Measurements from ENCODE around the gene CDKAL1.

Gene CDKAL1

DNA sequence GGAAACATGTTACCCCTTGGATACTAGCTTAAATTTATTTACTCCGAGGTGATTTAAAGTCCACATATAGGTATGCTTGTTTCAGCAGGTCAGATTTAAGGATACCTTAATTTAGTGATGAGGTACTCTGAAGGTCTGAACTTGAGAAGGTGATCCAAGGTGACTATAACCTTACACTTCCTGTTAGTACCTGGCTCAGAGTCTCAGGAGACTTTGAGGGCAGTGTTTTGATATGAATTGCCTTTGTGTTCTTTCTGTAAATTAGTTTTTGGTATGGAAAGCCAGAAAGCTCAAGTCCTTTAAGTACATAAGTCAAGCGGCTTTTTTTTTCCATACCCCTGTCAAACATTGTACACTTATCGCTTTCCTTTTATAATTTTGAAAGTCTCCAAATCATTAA lies 489.0 kb downstream of the CDKAL1 start:
- no peak overlapping the region for H3K9ac ChIP-seq (ENCODE audit: low read depth, low read length)
- H3K36me3 ChIP-seq (ENCODE audit: control insufficient read depth, insufficient read depth, low read length): no peaks in the 10 kb centered on the region

DNA sequence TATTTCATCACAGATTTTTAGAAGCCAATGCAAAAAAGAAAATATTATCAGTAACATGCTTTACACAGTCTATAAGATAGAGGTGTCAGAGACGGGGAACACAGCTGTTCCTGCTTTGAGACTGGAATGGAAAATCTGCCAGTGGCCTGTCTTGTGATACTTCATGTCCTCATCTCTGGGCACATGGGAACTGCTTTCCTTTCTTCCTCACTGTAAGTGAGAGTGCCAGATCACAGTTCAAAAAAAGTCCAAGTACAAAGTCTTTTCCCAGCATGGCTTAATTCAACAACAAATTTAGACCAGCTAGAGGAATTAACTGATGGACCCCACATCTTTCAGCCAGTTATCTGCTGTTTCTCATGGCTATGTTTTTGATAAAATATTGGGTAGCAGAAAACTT lies 490.4 kb downstream of the CDKAL1 start:
- no peak overlapping the region for H3K9ac ChIP-seq (ENCODE audit: low read depth, low read length)
- H3K27ac ChIP-seq (ENCODE audit: low read depth, low read length): no peak overlapping the region
- H3K9me3 ChIP-seq (ENCODE audit: control insufficient read depth, insufficient read depth, low read length): no peaks in the 10 kb centered on the region
- peaks cover 10% of the 10 kb centered on the region for H3K4me1 ChIP-seq (ENCODE audit: control insufficient read depth, insufficient read depth, low read length)
- H3K36me3 ChIP-seq (ENCODE audit: control insufficient read depth, insufficient read depth, low read length): no peaks in the 10 kb centered on the region
- no peak overlapping the region for H3K4me3 ChIP-seq (ENCODE audit: low read depth, low read length)
- H3K27me3 ChIP-seq (ENCODE audit: control insufficient read depth, insufficient read depth, low read length): no peaks in the 10 kb centered on the region

More for the DNA sequence above, 489.0 kb downstream of the CDKAL1 start:
- Histone ChIP-seq H3K4me1 (ENCODE audit: control insufficient read depth, insufficient read depth, low read length) (peaks cover 10% of the 10 kb centered on the region), H3K4me3 (ENCODE audit: low read depth, low read length) (no peak overlapping the region), H3K27ac (ENCODE audit: low read depth, low read length) (peak overlapping the region; percentile 64), H3K27me3 (ENCODE audit: control insufficient read depth, insufficient read depth, low read length) (no peaks in the 10 kb centered on the region), H3K9me3 (ENCODE audit: control insufficient read depth, insufficient read depth, low read length) (no peaks in the 10 kb centered on the region)

DNA sequence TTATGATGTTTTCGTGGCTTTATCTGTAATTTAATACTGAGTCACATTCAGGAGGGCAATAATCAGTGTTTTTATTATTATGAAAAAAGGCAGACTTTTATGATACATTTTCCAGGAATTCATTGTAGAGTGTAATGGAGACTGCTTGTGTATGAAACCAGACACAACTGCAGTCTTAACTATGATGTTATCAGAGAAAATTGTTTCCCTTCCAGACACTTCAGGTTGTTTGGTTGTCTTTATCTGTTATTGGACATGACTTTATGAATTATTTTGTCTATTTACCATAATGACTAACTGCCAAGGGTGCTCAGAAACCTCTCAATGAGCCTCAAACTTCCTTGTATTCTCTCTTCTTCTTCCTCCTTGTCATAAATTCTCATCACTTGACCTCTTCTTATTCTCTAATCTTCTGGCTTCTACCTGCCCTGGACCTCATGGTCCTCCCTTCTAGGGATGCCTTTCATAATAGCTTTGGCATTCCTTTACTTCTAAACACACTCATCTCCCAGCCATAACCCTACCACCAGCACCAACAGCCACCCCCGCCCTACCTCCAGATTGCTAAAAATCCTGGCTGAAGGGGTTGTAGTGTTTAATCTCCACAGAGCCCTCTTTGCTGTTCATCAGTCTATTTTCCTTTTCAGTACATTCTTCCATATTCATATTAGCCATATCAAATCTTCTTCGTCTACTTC lies 492.5 kb downstream of the CDKAL1 start:
- Histone ChIP-seq H3K27me3 (ENCODE audit: control insufficient read depth, insufficient read depth, low read length) (no peaks in the 10 kb centered on the region), H3K9me3 (ENCODE audit: control insufficient read depth, insufficient read depth, low read length) (no peaks in the 10 kb centered on the region), H3K4me1 (ENCODE audit: control insufficient read depth, insufficient read depth, low read length) (peaks cover 10% of the 10 kb centered on the region), H3K27ac (ENCODE audit: low read depth, low read length) (no peak overlapping the region), H3K9ac (ENCODE audit: low read depth, low read length) (no peak overlapping the region), H3K4me3 (ENCODE audit: low read depth, low read length) (no peak overlapping the region), H3K36me3 (ENCODE audit: control insufficient read depth, insufficient read depth, low read length) (no peaks in the 10 kb centered on the region)

DNA sequence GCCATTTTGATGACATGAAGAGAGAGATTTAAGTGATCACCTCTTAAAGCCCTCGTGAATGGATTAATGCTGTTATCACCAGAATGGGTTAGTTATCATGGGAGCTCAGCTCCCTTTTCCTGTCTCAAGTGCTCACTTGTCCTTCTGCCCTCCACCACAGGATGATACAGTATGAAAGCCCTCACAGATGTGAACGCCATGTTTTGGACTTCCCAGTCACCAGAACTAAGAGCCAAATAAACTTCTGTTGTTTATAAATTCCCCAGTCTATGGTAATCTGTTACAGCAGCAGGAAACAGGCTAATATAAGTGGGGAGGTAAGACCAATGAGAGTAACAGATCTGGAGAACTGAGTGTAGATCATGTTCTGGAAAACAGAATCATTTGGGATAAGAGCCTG lies 493.2 kb downstream of the CDKAL1 start:
- Histone ChIP-seq H3K27me3 (ENCODE audit: control insufficient read depth, insufficient read depth, low read length) (no peaks in the 10 kb centered on the region), H3K27ac (ENCODE audit: low read depth, low read length) (no peak overlapping the region), H3K36me3 (ENCODE audit: control insufficient read depth, insufficient read depth, low read length) (no peaks in the 10 kb centered on the region), H3K4me1 (ENCODE audit: control insufficient read depth, insufficient read depth, low read length) (peaks cover 8% of the 10 kb centered on the region), H3K9ac (ENCODE audit: low read depth, low read length) (no peak overlapping the region), H3K9me3 (ENCODE audit: control insufficient read depth, insufficient read depth, low read length) (no peaks in the 10 kb centered on the region), H3K4me3 (ENCODE audit: low read depth, low read length) (no peak overlapping the region)

DNA sequence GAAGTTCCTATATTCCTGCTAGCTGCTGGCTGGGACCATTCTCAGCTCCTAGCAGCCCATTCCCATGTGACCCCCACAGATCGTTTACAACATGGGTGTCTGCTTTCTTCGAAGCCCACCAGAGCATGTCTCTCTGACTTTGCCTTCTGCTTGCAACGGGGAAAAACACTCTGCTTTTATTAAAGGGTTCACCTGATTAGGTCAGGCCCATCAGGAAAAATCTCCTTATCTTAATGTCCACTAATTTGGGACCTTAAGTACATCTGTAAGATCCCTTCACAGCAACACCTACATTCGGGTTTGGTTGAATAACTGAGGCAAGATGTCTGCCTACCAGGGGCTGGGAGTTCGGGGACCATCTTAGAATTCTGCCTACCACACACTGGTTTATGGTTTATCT lies 496.9 kb downstream of the CDKAL1 start:
- H3K9me3 ChIP-seq (ENCODE audit: control insufficient read depth, insufficient read depth, low read length): no peaks in the 10 kb centered on the region
- no peaks in the 10 kb centered on the region for H3K27me3 ChIP-seq (ENCODE audit: control insufficient read depth, insufficient read depth, low read length)
- H3K4me3 ChIP-seq (ENCODE audit: low read depth, low read length): no peak overlapping the region

DNA sequence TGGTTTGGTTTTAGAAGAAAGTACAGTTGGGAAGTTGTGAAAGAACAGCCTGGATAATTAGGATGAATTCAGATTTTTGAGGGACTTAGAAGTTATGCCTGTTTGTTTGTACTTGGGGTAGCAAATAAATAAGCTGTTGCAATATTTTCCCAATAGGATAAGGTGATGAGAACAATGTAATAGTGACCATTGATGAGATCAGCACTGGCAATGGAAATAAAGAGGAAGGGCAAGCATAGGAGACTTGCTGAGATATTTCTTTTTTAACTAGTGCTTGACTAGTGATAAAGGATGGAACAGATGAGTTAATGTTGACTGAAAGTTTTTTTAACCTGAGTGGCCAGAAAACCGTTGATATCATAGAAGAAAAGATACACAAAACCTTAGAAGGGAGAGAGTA lies 498.8 kb downstream of the CDKAL1 start:
- no peak overlapping the region for H3K27ac ChIP-seq (ENCODE audit: low read depth, low read length)

More for the DNA sequence above, 496.9 kb downstream of the CDKAL1 start:
- no peaks in the 10 kb centered on the region for H3K36me3 ChIP-seq (ENCODE audit: control insufficient read depth, insufficient read depth, low read length)
- no peak overlapping the region for H3K27ac ChIP-seq (ENCODE audit: low read depth, low read length)
- 0 out of 2 replicates have a peak, but pooled peaks cover 5% of the 10 kb centered on the region for H3K4me1 ChIP-seq (ENCODE audit: control insufficient read depth, insufficient read depth, low read length)
- H3K9ac ChIP-seq (ENCODE audit: low read depth, low read length): no peak overlapping the region

DNA sequence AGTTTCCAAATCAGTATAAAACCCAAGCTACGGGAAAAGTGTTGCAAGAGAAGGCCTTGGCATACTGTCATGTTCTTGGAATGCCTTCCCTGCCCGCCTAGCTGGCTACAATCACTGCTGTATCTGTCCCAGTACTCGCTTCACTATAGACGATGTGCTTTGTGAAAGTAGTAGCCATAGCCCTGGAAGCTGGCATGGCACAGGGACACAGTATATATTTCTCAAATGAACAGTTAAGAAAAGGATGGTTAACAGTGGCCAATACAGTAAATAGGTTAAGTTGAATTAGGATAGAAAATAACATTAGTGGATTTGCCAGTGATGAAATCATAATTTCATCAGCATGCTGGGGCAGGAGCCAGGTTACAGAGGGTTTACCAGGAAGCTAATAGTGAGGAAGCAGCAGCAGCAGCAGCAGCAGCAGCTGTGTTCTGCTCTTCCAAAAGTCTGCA lies 499.3 kb downstream of the CDKAL1 start:
- Histone ChIP-seq H3K4me3 (ENCODE audit: low read depth, low read length) (no peak overlapping the region), H3K9ac (ENCODE audit: low read depth, low read length) (no peak overlapping the region), H3K9me3 (ENCODE audit: control insufficient read depth, insufficient read depth, low read length) (no peaks in the 10 kb centered on the region), H3K27ac (ENCODE audit: low read depth, low read length) (no peak overlapping the region), H3K4me1 (ENCODE audit: control insufficient read depth, insufficient read depth, low read length) (0 out of 2 replicates have a peak, but pooled peaks cover 5% of the 10 kb centered on the region), H3K36me3 (ENCODE audit: control insufficient read depth, insufficient read depth, low read length) (no peaks in the 10 kb centered on the region), H3K27me3 (ENCODE audit: control insufficient read depth, insufficient read depth, low read length) (no peaks in the 10 kb centered on the region)

More for the DNA sequence above, 498.8 kb downstream of the CDKAL1 start:
- no peaks in the 10 kb centered on the region for H3K9me3 ChIP-seq (ENCODE audit: control insufficient read depth, insufficient read depth, low read length)
- no peak overlapping the region for H3K9ac ChIP-seq (ENCODE audit: low read depth, low read length)
- no peaks in the 10 kb centered on the region for H3K27me3 ChIP-seq (ENCODE audit: control insufficient read depth, insufficient read depth, low read length)
- H3K36me3 ChIP-seq (ENCODE audit: control insufficient read depth, insufficient read depth, low read length): no peaks in the 10 kb centered on the region
- H3K4me1 ChIP-seq (ENCODE audit: control insufficient read depth, insufficient read depth, low read length): 0 out of 2 replicates have a peak, but pooled peaks cover 5% of the 10 kb centered on the region
- H3K4me3 ChIP-seq (ENCODE audit: low read depth, low read length): no peak overlapping the region

DNA sequence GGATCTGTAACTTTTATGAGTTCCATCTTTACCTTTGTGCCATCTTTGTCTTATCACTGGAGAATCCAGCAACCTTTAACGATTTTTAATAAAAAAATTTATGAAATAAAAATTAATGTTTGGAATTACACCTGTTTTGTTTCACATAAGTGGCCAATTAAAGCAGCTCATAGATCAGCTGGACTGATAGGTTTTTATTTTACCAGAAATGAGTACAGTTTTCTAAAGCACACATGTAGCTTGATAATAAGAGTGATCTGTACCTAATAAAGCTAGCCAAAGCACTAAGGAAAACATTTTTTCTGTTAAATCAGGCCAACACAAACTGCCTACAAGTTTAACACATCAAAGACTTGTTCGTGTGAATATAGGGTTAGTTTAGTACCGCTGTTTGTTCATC lies 500.1 kb downstream of the CDKAL1 start:
- no peak overlapping the region for H3K4me3 ChIP-seq (ENCODE audit: low read depth, low read length)
- no peaks in the 10 kb centered on the region for H3K9me3 ChIP-seq (ENCODE audit: control insufficient read depth, insufficient read depth, low read length)
- H3K27me3 ChIP-seq (ENCODE audit: control insufficient read depth, insufficient read depth, low read length): no peaks in the 10 kb centered on the region
- no peaks in the 10 kb centered on the region for H3K36me3 ChIP-seq (ENCODE audit: control insufficient read depth, insufficient read depth, low read length)
- H3K9ac ChIP-seq (ENCODE audit: low read depth, low read length): no peak overlapping the region
- H3K4me1 ChIP-seq (ENCODE audit: control insufficient read depth, insufficient read depth, low read length): 0 out of 2 replicates have a peak, but pooled peaks cover 5% of the 10 kb centered on the region
- no peak overlapping the region for H3K27ac ChIP-seq (ENCODE audit: low read depth, low read length)

DNA sequence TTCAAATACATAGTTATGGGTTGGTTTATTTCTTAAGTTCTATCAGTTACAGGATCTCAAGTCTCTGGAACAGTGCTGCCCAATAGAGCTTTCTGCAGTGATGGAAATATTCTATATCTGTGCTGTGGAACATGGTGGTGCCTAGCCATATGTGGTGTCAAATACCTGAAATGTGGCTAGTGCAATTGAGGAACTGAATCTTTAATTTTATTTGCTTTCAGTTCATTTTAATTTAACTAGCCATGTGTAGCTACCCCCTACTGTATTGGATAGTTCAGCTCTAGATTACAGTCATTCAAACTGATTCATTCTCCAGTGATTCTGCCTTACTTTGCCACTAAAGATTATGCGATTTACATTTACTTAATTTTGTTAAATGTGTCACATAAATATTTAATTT lies 503.2 kb downstream of the CDKAL1 start:
- H3K27ac ChIP-seq (ENCODE audit: low read depth, low read length): no peak overlapping the region
- H3K4me1 ChIP-seq (ENCODE audit: control insufficient read depth, insufficient read depth, low read length): 0 out of 2 replicates have a peak, but pooled peaks cover 7% of the 10 kb centered on the region
- H3K36me3 ChIP-seq (ENCODE audit: control insufficient read depth, insufficient read depth, low read length): no peaks in the 10 kb centered on the region
- no peaks in the 10 kb centered on the region for H3K9me3 ChIP-seq (ENCODE audit: control insufficient read depth, insufficient read depth, low read length)
- no peaks in the 10 kb centered on the region for H3K27me3 ChIP-seq (ENCODE audit: control insufficient read depth, insufficient read depth, low read length)
- H3K4me3 ChIP-seq (ENCODE audit: low read depth, low read length): no peak overlapping the region
- no peak overlapping the region for H3K9ac ChIP-seq (ENCODE audit: low read depth, low read length)

DNA sequence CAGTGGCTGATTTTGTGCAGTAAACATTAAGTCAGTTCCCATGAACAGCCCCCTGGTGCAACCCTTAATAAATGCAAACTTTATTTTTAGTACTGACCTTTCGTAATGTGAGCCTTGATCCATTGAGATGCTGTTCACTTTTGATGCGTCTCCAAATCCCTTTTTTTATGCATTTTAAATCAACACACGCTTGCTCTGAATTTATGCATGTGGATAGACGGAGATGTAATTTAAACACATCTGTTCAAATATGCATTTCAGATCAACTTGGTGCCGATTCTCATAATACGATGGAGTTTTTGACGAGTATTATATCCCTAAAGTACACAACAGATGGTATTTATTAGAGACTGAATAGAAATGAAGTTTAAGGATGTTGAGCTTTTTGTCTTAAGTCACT lies 505.7 kb downstream of the CDKAL1 start:
- Histone ChIP-seq H3K27ac (ENCODE audit: low read depth, low read length) (no peak overlapping the region), H3K36me3 (ENCODE audit: control insufficient read depth, insufficient read depth, low read length) (no peaks in the 10 kb centered on the region), H3K9ac (ENCODE audit: low read depth, low read length) (no peak overlapping the region), H3K4me1 (ENCODE audit: control insufficient read depth, insufficient read depth, low read length) (0 out of 2 replicates have a peak, but pooled peaks cover 3% of the 10 kb centered on the region), H3K9me3 (ENCODE audit: control insufficient read depth, insufficient read depth, low read length) (no peaks in the 10 kb centered on the region), H3K27me3 (ENCODE audit: control insufficient read depth, insufficient read depth, low read length) (no peaks in the 10 kb centered on the region), H3K4me3 (ENCODE audit: low read depth, low read length) (no peak overlapping the region)

DNA sequence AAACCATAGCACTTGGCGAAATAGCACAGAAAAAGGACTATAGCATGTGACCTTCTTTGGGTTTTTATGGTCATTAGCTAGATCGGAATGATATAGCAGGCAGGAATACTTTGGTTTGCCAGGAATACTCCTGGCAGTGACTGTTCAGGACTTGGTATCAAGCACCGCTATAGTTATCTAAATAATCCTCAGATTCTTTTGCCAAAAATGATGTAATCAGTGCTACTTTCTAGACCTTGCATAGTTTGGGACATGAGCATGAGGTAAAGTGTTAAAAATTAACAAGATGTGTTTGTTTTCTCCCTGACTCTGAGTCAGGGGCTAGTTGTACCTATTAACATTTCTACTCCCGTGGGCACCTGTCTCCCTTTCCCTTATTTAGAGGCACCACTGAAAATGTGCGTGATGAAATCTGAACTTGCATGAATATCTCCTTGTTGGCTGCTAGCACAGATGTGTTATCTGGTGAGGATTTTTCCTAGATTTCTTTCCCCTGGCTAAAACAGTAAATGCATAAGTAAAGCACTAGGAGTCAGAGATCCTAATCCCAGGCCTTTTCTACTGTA lies 511.0 kb downstream of the CDKAL1 start:
- no peak overlapping the region for H3K4me3 ChIP-seq (ENCODE audit: low read depth, low read length)
- H3K9ac ChIP-seq (ENCODE audit: low read depth, low read length): no peak overlapping the region
- no peaks in the 10 kb centered on the region for H3K27me3 ChIP-seq (ENCODE audit: control insufficient read depth, insufficient read depth, low read length)
- no peak overlapping the region for H3K27ac ChIP-seq (ENCODE audit: low read depth, low read length)
- H3K36me3 ChIP-seq (ENCODE audit: control insufficient read depth, insufficient read depth, low read length): no peaks in the 10 kb centered on the region
- no peaks in the 10 kb centered on the region for H3K4me1 ChIP-seq (ENCODE audit: control insufficient read depth, insufficient read depth, low read length)
- no peaks in the 10 kb centered on the region for H3K9me3 ChIP-seq (ENCODE audit: control insufficient read depth, insufficient read depth, low read length)

Measured in HUES48 (cell line).